ENCODE data around the gene CACNA1E. TPM values are rescaled to one million over a fixed set of nuclear protein-coding genes. Genes with fewer than 3 reads are reported as not detected.

The CACNA1E gene
- total RNA-seq, 1 donor from 2014 or later, result 0.31 TPM

DNA sequence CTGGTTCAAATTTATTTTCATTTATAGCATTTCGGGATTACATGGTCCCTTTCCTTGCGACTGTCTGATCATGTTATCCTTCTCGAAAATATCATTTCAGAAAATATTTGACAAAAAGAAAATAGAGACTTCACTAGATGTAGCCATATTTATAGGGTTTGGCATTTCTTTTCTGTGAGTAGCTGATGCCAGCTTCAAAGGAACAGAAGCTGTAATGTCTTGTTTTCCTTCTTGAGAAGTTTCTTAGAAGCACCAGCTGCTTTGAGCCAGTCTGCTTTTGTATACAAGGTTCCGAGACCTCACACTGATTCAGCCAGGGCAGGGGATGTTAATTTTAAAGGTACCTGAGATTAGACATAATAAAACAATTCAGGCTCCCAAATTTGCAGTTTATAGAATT is 329.9 kb downstream of the CACNA1E start:
- Mint-ChIP-seq H3K27ac (ENCODE audit: unreplicated experiment) (no peak overlapping the region), H3K36me3 (ENCODE audit: low read depth, unreplicated experiment) (no peaks in the 10 kb centered on the region), H3K4me3 (ENCODE audit: unreplicated experiment) (no peak overlapping the region), H3K27me3 (ENCODE audit: unreplicated experiment) (no peaks in the 10 kb centered on the region), H3K4me1 (ENCODE audit: unreplicated experiment) (no peaks in the 10 kb centered on the region), H3K9me3 (ENCODE audit: unreplicated experiment) (no peaks in the 10 kb centered on the region)
- TF ChIP-seq, protein P1, sequence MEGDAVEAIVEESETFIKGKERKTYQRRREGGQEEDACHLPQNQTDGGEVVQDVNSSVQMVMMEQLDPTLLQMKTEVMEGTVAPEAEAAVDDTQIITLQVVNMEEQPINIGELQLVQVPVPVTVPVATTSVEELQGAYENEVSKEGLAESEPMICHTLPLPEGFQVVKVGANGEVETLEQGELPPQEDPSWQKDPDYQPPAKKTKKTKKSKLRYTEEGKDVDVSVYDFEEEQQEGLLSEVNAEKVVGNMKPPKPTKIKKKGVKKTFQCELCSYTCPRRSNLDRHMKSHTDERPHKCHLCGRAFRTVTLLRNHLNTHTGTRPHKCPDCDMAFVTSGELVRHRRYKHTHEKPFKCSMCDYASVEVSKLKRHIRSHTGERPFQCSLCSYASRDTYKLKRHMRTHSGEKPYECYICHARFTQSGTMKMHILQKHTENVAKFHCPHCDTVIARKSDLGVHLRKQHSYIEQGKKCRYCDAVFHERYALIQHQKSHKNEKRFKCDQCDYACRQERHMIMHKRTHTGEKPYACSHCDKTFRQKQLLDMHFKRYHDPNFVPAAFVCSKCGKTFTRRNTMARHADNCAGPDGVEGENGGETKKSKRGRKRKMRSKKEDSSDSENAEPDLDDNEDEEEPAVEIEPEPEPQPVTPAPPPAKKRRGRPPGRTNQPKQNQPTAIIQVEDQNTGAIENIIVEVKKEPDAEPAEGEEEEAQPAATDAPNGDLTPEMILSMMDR (IDR thresholded peaks at IDR 0.05; ENCODE audit: unreplicated experiment), result no peak
- DNase-seq (ENCODE audit: low spot score), result no peak

DNA sequence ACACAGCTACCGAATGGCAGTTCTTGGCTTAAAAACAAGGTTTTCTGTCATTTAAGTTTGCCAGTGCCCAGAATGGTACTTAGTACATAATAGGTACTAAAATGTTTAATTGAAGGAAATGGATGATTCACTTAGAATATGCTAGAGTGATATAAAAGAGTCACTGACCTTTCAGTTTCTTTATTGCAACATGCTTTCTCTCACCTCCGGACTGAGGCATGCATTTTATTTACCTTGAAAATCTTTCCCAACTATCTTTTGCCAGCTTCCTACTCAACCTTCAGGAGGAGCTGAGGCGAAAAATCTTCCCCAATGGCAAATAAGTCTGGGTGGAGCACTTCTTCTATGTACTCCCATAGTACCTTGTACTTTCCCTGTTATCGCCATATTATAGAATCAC is 333.3 kb downstream of the CACNA1E start:
- Mint-ChIP-seq H3K9me3 (ENCODE audit: unreplicated experiment) (no peaks in the 10 kb centered on the region), H3K27me3 (ENCODE audit: unreplicated experiment) (no peaks in the 10 kb centered on the region), H3K4me3 (ENCODE audit: unreplicated experiment) (no peak overlapping the region), H3K27ac (ENCODE audit: unreplicated experiment) (no peak overlapping the region), H3K4me1 (ENCODE audit: unreplicated experiment) (no peaks in the 10 kb centered on the region), H3K36me3 (ENCODE audit: low read depth, unreplicated experiment) (no peaks in the 10 kb centered on the region)
- TF ChIP-seq, protein P1 (IDR thresholded peaks at IDR 0.05; ENCODE audit: unreplicated experiment), result no peak
- no peak for DNase-seq (ENCODE audit: low spot score)

DNA sequence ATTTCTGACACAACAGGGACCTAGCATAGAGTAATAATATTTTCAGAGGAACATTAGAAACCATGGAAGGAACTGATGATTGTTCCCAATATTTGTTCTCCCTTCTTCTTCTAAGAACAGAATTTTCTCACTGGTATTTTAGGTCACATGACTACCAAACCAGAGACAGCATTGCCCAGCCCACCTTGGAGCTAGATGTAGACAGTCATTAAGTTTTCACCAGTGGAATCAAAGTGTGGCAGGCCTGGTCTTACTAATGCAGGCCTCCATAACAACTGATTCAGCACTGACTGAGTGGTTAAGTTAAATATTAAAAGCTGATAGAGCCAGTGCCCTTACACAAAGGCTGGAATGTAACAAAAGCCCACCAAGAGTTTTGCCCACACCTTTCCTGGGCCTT is 333.8 kb downstream of the CACNA1E start:
- Mint-ChIP-seq H3K36me3 (ENCODE audit: low read depth, unreplicated experiment) (no peaks in the 10 kb centered on the region), H3K27me3 (ENCODE audit: unreplicated experiment) (no peaks in the 10 kb centered on the region), H3K4me3 (ENCODE audit: unreplicated experiment) (no peak overlapping the region), H3K27ac (ENCODE audit: unreplicated experiment) (no peak overlapping the region), H3K4me1 (ENCODE audit: unreplicated experiment) (no peaks in the 10 kb centered on the region), H3K9me3 (ENCODE audit: unreplicated experiment) (no peaks in the 10 kb centered on the region)
- DNase-seq (ENCODE audit: low spot score), result no peak
- TF ChIP-seq, protein P1 (IDR thresholded peaks at IDR 0.05; ENCODE audit: unreplicated experiment), result no peak

DNA sequence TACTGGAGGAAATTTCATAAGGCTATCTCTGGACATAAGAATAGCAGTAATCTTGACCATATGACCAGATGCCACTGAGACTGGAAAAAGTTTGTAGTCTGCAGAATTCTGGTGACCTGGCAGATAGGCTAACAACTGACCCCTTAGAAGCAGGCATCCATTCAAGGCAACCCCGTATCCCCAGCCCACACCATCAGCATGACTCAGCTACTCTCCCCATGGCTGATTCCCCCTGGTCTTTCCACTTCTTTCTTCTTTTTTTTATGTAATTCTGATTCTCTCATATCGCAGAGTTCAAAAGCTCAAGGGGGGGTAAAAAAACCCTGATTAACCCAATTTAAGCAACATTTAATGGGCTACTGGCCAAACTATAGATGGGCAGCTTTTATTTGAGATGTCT is 335.1 kb downstream of the CACNA1E start:
- Mint-ChIP-seq H3K4me1 (ENCODE audit: unreplicated experiment) (no peaks in the 10 kb centered on the region), H3K27ac (ENCODE audit: unreplicated experiment) (no peak overlapping the region), H3K4me3 (ENCODE audit: unreplicated experiment) (no peak overlapping the region), H3K27me3 (ENCODE audit: unreplicated experiment) (no peaks in the 10 kb centered on the region), H3K9me3 (ENCODE audit: unreplicated experiment) (no peaks in the 10 kb centered on the region), H3K36me3 (ENCODE audit: low read depth, unreplicated experiment) (no peaks in the 10 kb centered on the region)
- no peak for DNase-seq (ENCODE audit: low spot score)
- TF ChIP-seq, protein P1 (IDR thresholded peaks at IDR 0.05; ENCODE audit: unreplicated experiment), result no peak

DNA sequence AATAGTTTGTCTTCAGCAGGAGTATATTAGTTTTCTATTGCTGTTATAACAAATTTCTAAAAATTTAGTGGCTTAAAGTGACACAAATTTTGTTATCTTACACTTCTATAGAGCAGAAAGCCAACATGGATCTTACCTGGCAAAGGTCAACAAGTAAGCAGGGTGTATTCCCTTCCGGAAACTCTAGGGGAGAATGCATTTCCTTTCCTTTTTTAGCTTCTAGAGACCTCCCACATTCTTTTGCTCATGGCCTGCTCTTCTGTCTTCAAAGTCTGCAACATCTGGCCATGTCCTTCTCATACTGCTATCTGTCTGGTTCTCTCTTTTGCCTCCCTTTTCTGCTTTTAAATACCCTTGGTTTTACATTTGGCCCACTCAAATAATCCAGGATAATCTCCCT is 335.6 kb downstream of the CACNA1E start:
- H3K4me3 Mint-ChIP-seq (ENCODE audit: unreplicated experiment), result no peak overlapping the region
- H3K9me3 Mint-ChIP-seq (ENCODE audit: unreplicated experiment), result no peaks in the 10 kb centered on the region
- DNase-seq (ENCODE audit: low spot score), result no peak
- no peaks in the 10 kb centered on the region for H3K36me3 Mint-ChIP-seq (ENCODE audit: low read depth, unreplicated experiment)
- no peaks in the 10 kb centered on the region for H3K4me1 Mint-ChIP-seq (ENCODE audit: unreplicated experiment)
- no peaks in the 10 kb centered on the region for H3K27me3 Mint-ChIP-seq (ENCODE audit: unreplicated experiment)
- no peak overlapping the region for H3K27ac Mint-ChIP-seq (ENCODE audit: unreplicated experiment)
- TF ChIP-seq, protein P1 (IDR thresholded peaks at IDR 0.05; ENCODE audit: unreplicated experiment), result peak; percentile 16
